Measurements from ENCODE around the gene FOXN3. TPM values are rescaled to one million over a fixed set of nuclear protein-coding genes. Genes with fewer than 3 reads are reported as not detected.
"Not testable (repeated sequence)": the region's sequence is repeated elsewhere in the genome, so short reads cannot be mapped to it uniquely, and the experiment has no call there.

FOXN3 gene
- polyA plus RNA-seq, 2 of the 4 experiments (the other 2 are of a cell fraction): 6.0 to 6.4 TPM

DNA sequence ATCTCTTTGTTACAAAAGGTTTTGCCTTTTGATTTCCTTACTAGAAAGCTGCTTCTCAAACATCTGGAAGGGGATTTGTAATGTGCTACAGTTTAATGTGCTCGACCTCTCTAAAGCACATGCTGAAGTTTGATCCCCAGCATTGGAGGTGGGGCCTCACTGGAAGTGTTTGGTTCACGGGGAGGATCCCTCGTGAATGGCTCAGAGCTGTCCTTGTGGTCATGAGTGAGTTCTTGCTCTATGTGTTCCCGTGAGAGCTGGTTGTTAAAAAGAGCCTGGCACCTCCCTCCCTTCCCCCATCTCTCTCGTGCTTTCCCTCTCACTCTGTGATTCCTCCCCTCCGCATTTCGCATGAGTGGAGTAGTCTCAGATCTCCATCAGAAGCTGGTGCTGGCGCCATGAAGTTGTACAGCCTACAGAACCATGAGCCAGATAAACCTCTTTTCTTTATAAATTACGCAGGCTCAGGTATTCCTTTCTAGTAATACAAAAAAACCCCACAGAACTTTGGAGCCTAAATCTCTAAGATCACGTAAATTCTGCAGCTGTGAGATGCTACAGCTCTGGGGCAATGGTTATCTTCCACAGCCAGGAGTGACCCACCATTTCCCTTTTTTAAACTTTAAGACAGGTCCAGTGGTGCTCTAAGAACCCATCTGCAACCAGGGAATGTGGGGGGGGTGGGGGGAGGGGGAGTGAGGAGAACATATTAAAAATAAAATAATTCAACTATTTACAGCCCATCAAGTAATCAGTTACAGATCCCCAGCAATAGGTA lies 214.4 kb downstream of the FOXN3 start (continued):
- TF ChIP-seq SMC3 (IDR thresholded peaks at IDR 0.05): no peak

DNA sequence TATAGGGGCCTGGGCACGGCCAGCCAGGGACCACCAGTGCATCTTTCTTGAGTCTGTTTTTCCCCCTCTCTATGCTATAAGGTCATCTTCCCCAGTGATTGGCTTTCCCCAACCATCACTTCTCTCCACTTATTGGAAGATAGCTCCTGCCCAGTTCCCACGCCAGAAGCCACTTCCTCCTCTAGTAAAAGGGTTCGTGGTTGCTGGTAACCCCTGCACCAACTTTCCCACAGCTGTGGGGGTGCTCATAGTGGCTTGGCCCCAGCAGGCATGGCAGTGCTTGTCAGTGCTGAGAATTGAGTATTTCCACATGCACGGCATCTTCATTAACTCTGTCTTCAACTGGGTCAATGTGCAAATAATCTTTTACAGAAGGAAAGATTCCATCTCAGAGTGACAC lies 215.4 kb downstream of the FOXN3 start:
- DNase-seq (ENCODE audit: low read depth in 1 of 2, low spot score in 1 of 2) (no peak), FAIRE-seq (no peak), ATAC-seq (no peak)
- ChIA-PET CTCF (interaction anchor here (1.6 kb wide), 1 partner anchor 175 kb away, joined by 3 read pairs; no protein-coding TSS in a partner anchor), POLR2A (no interaction called here)
- no peaks in the 10 kb centered on the region for H3K9me3 ChIP-seq
- no peak overlapping the region for H3K27ac ChIP-seq
- TF ChIP-seq ZSCAN20 (CRISPR knock-in tag; IDR thresholded peaks at IDR 0.05): no peak
- no peak overlapping the region for H3K4me3 ChIP-seq
- H3K4me2 ChIP-seq: no peak overlapping the region
- H3K4me1 ChIP-seq: no peaks in the 10 kb centered on the region
- 50% methylated on average over 4 of the region's 4 CpGs for WGBS (ENCODE audit: missing lambda C conversion rate)

DNA sequence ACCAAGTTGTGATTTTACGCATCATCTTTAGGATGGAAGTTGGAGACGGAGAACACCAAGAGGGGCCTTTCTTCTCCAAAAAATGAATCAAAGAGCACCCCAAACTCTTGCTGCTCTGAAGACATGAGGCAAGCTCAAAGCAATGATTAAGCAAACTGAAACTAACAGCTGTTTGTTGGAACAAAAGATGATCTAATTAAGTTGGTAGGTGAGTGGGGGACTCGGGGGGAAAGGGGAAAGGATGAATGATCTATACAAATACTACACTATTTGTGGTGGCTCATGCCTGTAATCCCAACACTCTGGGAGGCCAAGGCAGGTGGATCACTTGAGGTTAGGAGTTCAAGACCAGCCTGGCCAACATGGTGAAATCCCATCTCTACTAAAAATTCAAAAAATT lies 217.7 kb downstream of the FOXN3 start:
- ATAC-seq; H3K27ac ChIP-seq; DNase-seq (ENCODE audit: low read depth in 1 of 2, low spot score in 1 of 2); H3K4me2 ChIP-seq; FAIRE-seq; H3K4me1 ChIP-seq; POLR2A ChIA-PET; H3K4me3 ChIP-seq; H3K9me3 ChIP-seq: not testable (repeated sequence)
- CTCF ChIA-PET: interaction anchor here (0.6 kb wide), 1 partner anchor 470 kb away, joined by 3 read pairs; no protein-coding TSS in a partner anchor
- WGBS (ENCODE audit: missing lambda C conversion rate): 66% methylated on average over 3 of the region's 3 CpGs

DNA sequence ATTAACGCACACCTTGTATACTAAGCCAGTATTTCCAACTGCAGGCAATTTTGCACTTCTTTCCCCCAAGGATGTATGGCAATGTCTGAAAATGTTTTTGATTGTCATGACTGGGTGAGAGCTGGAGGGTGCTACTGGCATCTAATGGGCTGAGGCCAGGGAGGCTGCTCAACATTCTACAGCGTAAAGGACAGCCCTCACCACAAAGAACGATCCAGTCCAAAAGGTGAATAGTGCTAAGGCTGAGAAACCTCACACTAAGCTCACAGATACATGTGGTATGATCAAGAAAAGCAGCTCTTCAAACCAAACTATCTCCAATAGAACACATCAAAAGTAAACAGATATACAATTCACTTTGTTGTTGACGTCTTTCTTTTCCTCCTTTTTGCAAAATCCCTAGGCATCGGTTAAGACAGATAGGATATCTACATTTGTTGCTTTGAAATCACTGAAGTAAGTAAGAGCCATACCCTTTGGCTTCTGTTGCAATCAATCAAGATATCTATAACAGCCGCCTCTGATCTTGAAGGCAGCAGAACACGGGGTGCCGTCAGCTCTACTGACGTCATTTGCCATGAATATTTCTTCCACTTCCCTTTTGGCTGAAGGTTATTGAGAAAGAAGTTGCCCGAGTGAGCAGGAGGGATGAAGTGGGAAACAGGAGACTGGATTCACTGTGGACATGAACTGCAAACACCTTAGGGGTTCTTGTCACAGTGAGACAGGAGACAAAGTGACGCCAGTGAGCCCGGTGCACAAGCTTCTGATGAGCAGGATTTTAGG lies 218.3 kb downstream of the FOXN3 start:
- CTCF ChIA-PET: interaction anchor here (0.6 to 1.5 kb wide), 2 partner anchors 22 to 471 kb away, joined by 3 read pairs; no protein-coding TSS in a partner anchor
- no peak for FAIRE-seq

DNA sequence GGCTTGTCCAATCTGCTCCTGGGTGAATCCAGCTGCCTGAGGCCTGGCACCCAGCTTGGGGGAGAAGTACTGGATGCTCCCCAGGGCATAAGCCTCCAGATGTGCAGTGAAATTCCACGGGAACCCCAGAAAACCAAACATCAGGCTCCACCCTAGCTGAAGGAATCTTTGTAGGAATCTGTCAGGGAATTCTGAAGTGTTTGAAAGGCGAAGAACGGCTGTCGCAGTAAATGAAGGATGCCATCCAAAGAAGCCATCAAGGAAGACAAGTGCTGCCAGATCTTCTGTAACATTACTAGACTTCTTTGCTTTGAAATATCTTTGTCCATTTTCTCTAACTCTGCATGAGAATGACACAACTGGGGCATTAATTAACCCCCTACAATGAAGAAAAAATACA lies 219.4 kb downstream of the FOXN3 start:
- no peak for DNase-seq (ENCODE audit: low read depth in 1 of 2, low spot score in 1 of 2)
- Histone ChIP-seq H3K27ac (no peak overlapping the region), H3K4me3 (no peak overlapping the region), H3K4me1 (no peaks in the 10 kb centered on the region), H3K4me2 (no peak overlapping the region), H3K9me3 (peaks cover 6% of the 10 kb centered on the region; the same call in 1 of the 3 replicates)
- no peak for ATAC-seq
- ChIA-PET CTCF (interaction anchor here (0.6 to 1.5 kb wide), 2 partner anchors 21 to 492 kb away, joined by 3 read pairs; no protein-coding TSS in a partner anchor), POLR2A (no interaction called here)
- 59% methylated on average over 4 of the region's 4 CpGs for WGBS (ENCODE audit: missing lambda C conversion rate)
- TF ChIP-seq, protein P1, sequence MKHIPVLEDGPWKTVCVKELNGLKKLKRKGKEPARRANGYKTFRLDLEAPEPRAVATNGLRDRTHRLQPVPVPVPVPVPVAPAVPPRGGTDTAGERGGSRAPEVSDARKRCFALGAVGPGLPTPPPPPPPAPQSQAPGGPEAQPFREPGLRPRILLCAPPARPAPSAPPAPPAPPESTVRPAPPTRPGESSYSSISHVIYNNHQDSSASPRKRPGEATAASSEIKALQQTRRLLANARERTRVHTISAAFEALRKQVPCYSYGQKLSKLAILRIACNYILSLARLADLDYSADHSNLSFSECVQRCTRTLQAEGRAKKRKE (CRISPR knock-in tag; IDR thresholded peaks at IDR 0.05; ENCODE audit: low read depth): no peak
- TF ChIP-seq RAD21 (conservative IDR thresholded peaks at IDR 0.05 in 1 of 2, IDR thresholded peaks at IDR 0.05 in 1 of 2) (no peak), CHD4 (IDR thresholded peaks at IDR 0.05; ENCODE audit: borderline replicate concordance) (no peak), RCOR1 (IDR thresholded peaks at IDR 0.05; ENCODE audit: low read depth, low read length) (no peak), BHLHE40 (IDR thresholded peaks at IDR 0.05; ENCODE audit: low read depth, low read length) (no peak), RFX5 (IDR thresholded peaks at IDR 0.05) (no peak), HDAC2 (IDR thresholded peaks at IDR 0.05) (no peak)
- FAIRE-seq: no peak

More for the DNA sequence above, 218.3 kb downstream of the FOXN3 start:
- no peak for TF ChIP-seq POLR2A (IDR thresholded peaks at IDR 0.05; ENCODE audit: low read length)
- no peak for TF ChIP-seq ZNF302 (CRISPR knock-in tag; IDR thresholded peaks at IDR 0.05)
- no peak for TF ChIP-seq EHMT2 (IDR thresholded peaks at IDR 0.05; ENCODE audit: low read depth)
- TF ChIP-seq RNF2 (IDR thresholded peaks at IDR 0.05; ENCODE audit: borderline replicate concordance, low read depth): no peak
- TF ChIP-seq EHF (CRISPR knock-in tag; IDR thresholded peaks at IDR 0.05): no peak
- TF ChIP-seq, protein P2, sequence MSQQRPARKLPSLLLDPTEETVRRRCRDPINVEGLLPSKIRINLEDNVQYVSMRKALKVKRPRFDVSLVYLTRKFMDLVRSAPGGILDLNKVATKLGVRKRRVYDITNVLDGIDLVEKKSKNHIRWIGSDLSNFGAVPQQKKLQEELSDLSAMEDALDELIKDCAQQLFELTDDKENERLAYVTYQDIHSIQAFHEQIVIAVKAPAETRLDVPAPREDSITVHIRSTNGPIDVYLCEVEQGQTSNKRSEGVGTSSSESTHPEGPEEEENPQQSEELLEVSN (IDR thresholded peaks at IDR 0.05; ENCODE audit: borderline replicate concordance, low read depth): no peak
- no peak for TF ChIP-seq TFCP2L1 (CRISPR knock-in tag; IDR thresholded peaks at IDR 0.05)
- no peak for TF ChIP-seq KDM5A (IDR thresholded peaks at IDR 0.05)
- no peak for TF ChIP-seq MAZ (IDR thresholded peaks at IDR 0.05; ENCODE audit: borderline replicate concordance, low read depth, low read length)
- no peak for TF ChIP-seq KDM1A (IDR thresholded peaks at IDR 0.05; ENCODE audit: low read depth)
- no peak for TF ChIP-seq RFX5 (IDR thresholded peaks at IDR 0.05)
- TF ChIP-seq FOXS1 (CRISPR knock-in tag; IDR thresholded peaks at IDR 0.05): no peak
- no peak for TF ChIP-seq PHF8 (IDR thresholded peaks at IDR 0.05; ENCODE audit: borderline replicate concordance, low read depth)
- TF ChIP-seq, protein P3, sequence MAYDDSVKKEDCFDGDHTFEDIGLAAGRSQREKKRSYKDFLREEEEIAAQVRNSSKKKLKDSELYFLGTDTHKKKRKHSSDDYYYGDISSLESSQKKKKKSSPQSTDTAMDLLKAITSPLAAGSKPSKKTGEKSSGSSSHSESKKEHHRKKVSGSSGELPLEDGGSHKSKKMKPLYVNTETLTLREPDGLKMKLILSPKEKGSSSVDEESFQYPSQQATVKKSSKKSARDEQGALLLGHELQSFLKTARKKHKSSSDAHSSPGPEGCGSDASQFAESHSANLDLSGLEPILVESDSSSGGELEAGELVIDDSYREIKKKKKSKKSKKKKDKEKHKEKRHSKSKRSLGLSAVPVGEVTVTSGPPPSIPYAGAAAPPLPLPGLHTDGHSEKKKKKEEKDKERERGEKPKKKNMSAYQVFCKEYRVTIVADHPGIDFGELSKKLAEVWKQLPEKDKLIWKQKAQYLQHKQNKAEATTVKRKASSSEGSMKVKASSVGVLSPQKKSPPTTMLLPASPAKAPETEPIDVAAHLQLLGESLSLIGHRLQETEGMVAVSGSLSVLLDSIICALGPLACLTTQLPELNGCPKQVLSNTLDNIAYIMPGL (CRISPR knock-in tag; IDR thresholded peaks at IDR 0.05; ENCODE audit: borderline replicate concordance): no peak
- TF ChIP-seq NPAS2 (CRISPR knock-in tag; IDR thresholded peaks at IDR 0.05; ENCODE audit: borderline replicate concordance): no peak
- no peak for TF ChIP-seq CBX2 (IDR thresholded peaks at IDR 0.05; ENCODE audit: borderline replicate concordance, low read depth)
- no peak for TF ChIP-seq HOXB13 (CRISPR knock-in tag; IDR thresholded peaks at IDR 0.05; ENCODE audit: low read depth)
- 71% methylated on average over 12 of the region's 12 CpGs for WGBS (ENCODE audit: missing lambda C conversion rate)
- H3K4me1 ChIP-seq: no peaks in the 10 kb centered on the region
- H3K9me3 ChIP-seq: peaks cover under 1% of the 10 kb centered on the region; the same call in 1 of the 3 replicates
- H3K4me2 ChIP-seq: no peak overlapping the region
- DNase-seq (ENCODE audit: low read depth in 1 of 2, low spot score in 1 of 2) (no peak), ATAC-seq (no peak)
- H3K27ac ChIP-seq: no peak overlapping the region
- H3K4me3 ChIP-seq: no peak overlapping the region
- POLR2A ChIA-PET: no interaction called here
